ENCODE results near the gene HAO2. TPM values are rescaled to one million over a fixed set of nuclear protein-coding genes. Genes with fewer than 3 reads are reported as not detected.

HAO2 gene
- total RNA-seq, 4 donors from 2014 or later, result not detected

- no peak for DNase-seq (ENCODE audit: low spot score)
- TF ChIP-seq CTCF (IDR thresholded peaks at IDR 0.05), result no peak
- ATAC-seq (ENCODE audit: low FRiP score), result no peak
Measured at GRCh38 chr1:119397986-119398385, 29.4 kb downstream of the HAO2 start.

- DNase-seq (ENCODE audit: low spot score) (no peak), ATAC-seq (ENCODE audit: low FRiP score) (no peak)
- no peak for TF ChIP-seq CTCF (IDR thresholded peaks at IDR 0.05)
Measured at GRCh38 chr1:119404736-119405135, 36.2 kb downstream of the HAO2 start.

- no peak for ATAC-seq (ENCODE audit: low FRiP score)
- DNase-seq (ENCODE audit: low spot score), result no peak
- TF ChIP-seq CTCF (IDR thresholded peaks at IDR 0.05), result no peak
Measured at GRCh38 chr1:119409731-119410130, 41.1 kb downstream of the HAO2 start.

GRCh38 chr1:119410961-119411360, 42.4 kb downstream of the HAO2 start:
- DNase-seq (ENCODE audit: low spot score), result no peak
- no peak for TF ChIP-seq CTCF (IDR thresholded peaks at IDR 0.05)
- no peak for ATAC-seq (ENCODE audit: low FRiP score)

GRCh38 chr1:119414950-119415349, 46.4 kb downstream of the HAO2 start, which contains the start of gene HSD3B2:
TSS of gene HSD3B2 (plus strand) at chr1:119415150. CDS start at chr1:119415420, 270 bp downstream.
- DNase-seq (ENCODE audit: low spot score), result no peak
- no peak for ATAC-seq (ENCODE audit: low FRiP score)
- TF ChIP-seq CTCF (IDR thresholded peaks at IDR 0.05), result no peak

GRCh38 chr1:119416006-119416640, 47.5 kb downstream of the HAO2 start:
- no peak for DNase-seq (ENCODE audit: low spot score)
- TF ChIP-seq CTCF (IDR thresholded peaks at IDR 0.05), result no peak
- ATAC-seq (ENCODE audit: low FRiP score), result no peak

- DNase-seq (ENCODE audit: low spot score) (no peak), ATAC-seq (ENCODE audit: low FRiP score) (no peak)
- no peak for TF ChIP-seq CTCF (IDR thresholded peaks at IDR 0.05)
Measured at GRCh38 chr1:119419109-119419508, 50.5 kb downstream of the HAO2 start.

Data from omental fat pad (tissue), 4 donors.